ENCODE measurements around the gene GJA10.

GRCh38 chr6:89939144-89939543 is 44.9 kb downstream of the GJA10 start:
- TF ChIP-seq CTCF (IDR thresholded peaks at IDR 0.05) (no peak), TCF12 (IDR thresholded peaks at IDR 0.05) (no peak), EZH2phosphoT487 (IDR thresholded peaks at IDR 0.05; ENCODE audit: borderline replicate concordance, low read depth) (no peak), CHD2 (IDR thresholded peaks at IDR 0.05; ENCODE audit: low read length, partially characterized antibody) (no peak), POLR2AphosphoS5 (IDR thresholded peaks at IDR 0.05; ENCODE audit: low read depth, low read length) (no peak), TAF1 (IDR thresholded peaks at IDR 0.05; ENCODE audit: borderline replicate concordance, low read depth, low read length) (no peak), TEAD4 (IDR thresholded peaks at IDR 0.05; ENCODE audit: borderline replicate concordance, insufficient read depth) (no peak), EP300 (IDR thresholded peaks at IDR 0.05; ENCODE audit: borderline replicate concordance in 1 of 2, low read depth in 1 of 2, low read length in 1 of 2) (no peak), SIN3A (IDR thresholded peaks at IDR 0.05; ENCODE audit: borderline replicate concordance, low read depth, low read length) (no peak), MXI1 (IDR thresholded peaks at IDR 0.05; ENCODE audit: low read depth, low read length) (no peak), JUND (IDR thresholded peaks at IDR 0.05) (no peak), GATA2 (CRISPR knock-in tag; IDR thresholded peaks at IDR 0.05) (no peak)
